C1 segment of cervical spinal cord (tissue), 14 donors: ENCODE data around the gene PAGR1.
"Not testable (repeated sequence)": the region's sequence is repeated elsewhere in the genome, so short reads cannot be mapped to it uniquely, and the experiment has no call there.

Source experiments
- DNase-seq, 14 donors: peaks; one replicate each; lab custom pipeline; 2025; lab: John Stamatoyannopoulos, UW

PAGR1 gene

GRCh38 chr16:29815793-29816693 is at the start of gene PAGR1:
PAGR1 (plus strand) TSS chr16:29816152; CDS start chr16:29816526, 374 bp downstream.
- DNase-seq: peak; percentile 87 to 99 (median 98)

- no peak for DNase-seq
Observed at GRCh38 chr16:29766571-29766970, 49.4 kb upstream of the PAGR1 start.

GRCh38 chr16:29767062-29767461 is 48.9 kb upstream of the PAGR1 start:
- no peak for DNase-seq

- DNase-seq: no peak
Observed at GRCh38 chr16:29769507-29769906, 46.4 kb upstream of the PAGR1 start.

- DNase-seq: no peak
Observed at GRCh38 chr16:29770250-29770929, 45.6 kb upstream of the PAGR1 start.

GRCh38 chr16:29772330-29772729 is 43.6 kb upstream of the PAGR1 start:
- not testable (repeated sequence) for DNase-seq

GRCh38 chr16:29774730-29775129 is 41.2 kb upstream of the PAGR1 start:
- no peak for DNase-seq

- no peak for DNase-seq
Observed at GRCh38 chr16:29775742-29776408, 40.1 kb upstream of the PAGR1 start.

GRCh38 chr16:29777576-29778350 is 38.2 kb upstream of the PAGR1 start, which contains the start of gene ZG16:
ZG16 (plus strand) TSS chr16:29778256; CDS start chr16:29779267, 1,011 bp downstream.
- DNase-seq: no peak

GRCh38 chr16:29779474-29779873 is 36.5 kb upstream of the PAGR1 start:
- DNase-seq: no peak

- not testable (repeated sequence) for DNase-seq
Observed at GRCh38 chr16:29783094-29783953, 32.6 kb upstream of the PAGR1 start.

- DNase-seq: no peak
Observed at GRCh38 chr16:29784157-29784556, 31.8 kb upstream of the PAGR1 start.

GRCh38 chr16:29784901-29785500 is 31.0 kb upstream of the PAGR1 start:
- DNase-seq: peak in 12 of 14 donors; percentile 7 to 58 (median 15)

- DNase-seq: not testable (repeated sequence)
Observed at GRCh38 chr16:29787155-29787554, 28.8 kb upstream of the PAGR1 start.

GRCh38 chr16:29789775-29790182 is 26.2 kb upstream of the PAGR1 start:
- no peak for DNase-seq

GRCh38 chr16:29790183-29790948 is 25.6 kb upstream of the PAGR1 start, which contains the start of gene KIF22:
KIF22 (plus strand) TSS chr16:29790751; CDS start chr16:29790760, 9 bp downstream.
- peak; percentile 92 to 100 (median 97) for DNase-seq

- DNase-seq: no peak
Observed at GRCh38 chr16:29790949-29791844, 24.8 kb upstream of the PAGR1 start.
